8988T (cell line): Measurements from ENCODE around the gene CUL2.
"Not testable (repeated sequence)": the region's sequence is repeated elsewhere in the genome, so short reads cannot be mapped to it uniquely, and the experiment has no call there.

Experiments used
- DNase-seq: peaks from one replicate; pipeline ENCODE4 v3.0.0; 2011

CUL2 gene

DNA sequence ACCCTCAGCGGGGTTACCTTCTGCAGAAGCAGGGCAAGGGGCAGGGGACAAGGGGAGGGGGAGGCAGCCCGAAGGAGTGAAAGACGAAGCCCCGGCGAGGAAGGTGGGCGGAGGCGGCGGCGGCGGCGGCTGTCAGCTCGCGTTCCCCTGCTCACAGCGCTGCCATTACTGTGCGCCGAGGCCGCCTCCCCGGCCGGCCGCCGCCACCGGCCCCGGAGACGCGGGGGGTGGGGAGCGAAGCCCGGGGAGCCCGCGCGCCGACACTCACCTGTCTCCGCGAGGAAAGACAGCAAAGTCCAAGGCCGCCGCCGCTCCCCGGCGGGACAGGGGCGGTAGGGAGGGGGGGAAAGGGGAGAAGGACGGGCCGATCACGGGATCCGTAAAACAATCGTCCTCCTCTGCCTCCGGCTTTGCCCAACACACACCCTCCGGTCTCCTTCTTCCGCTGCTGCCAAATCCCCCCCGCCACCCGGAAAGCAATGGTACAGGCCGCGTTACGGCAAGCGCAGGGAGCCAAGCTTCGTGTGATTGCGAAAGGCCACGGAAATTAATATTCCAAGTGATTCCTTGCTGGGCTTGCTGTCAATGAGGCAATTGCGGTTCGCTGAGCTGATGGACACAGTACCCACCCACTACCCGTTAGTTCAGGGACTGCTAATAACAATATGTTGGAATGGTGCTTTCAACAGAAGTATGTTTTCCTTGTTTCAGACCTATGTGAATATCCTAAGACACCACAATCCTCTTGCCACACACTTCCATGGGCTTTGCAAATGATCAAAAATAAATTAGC lies at the start of gene CUL2:
Gene CUL2 (minus strand): TSS at position 180 of the 793 bp plus-strand sequence. CDS start 19,024 bp downstream, outside the sequence.
- peak; percentile 74 for DNase-seq

DNA sequence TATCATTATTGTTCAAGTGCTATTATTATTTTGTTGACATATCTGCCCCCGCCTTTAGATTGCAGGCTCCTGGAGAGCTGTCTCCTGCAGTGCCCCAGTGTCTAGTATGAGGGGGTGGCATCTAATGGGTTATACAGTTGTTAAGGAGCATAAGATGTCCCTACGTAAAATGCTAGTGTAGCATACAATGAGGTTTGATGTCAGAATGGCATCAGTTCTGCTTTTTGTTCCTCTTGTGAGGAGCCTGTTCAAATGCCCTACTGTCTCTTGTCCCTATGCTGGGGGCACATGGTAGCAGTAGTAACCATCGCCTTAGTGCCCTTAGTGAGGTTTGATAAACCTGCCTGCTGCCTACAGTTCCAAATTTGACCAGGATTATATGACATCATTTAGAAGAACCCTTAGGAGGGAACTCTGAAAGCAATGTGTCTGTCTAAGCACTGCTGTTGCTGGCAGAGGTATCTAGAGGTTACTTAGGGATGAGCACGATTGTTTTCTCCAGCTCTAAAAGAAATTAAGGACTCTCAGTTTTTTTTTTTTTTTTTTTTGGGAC lies 46.2 kb upstream of the CUL2 start:
- no peak for DNase-seq

DNA sequence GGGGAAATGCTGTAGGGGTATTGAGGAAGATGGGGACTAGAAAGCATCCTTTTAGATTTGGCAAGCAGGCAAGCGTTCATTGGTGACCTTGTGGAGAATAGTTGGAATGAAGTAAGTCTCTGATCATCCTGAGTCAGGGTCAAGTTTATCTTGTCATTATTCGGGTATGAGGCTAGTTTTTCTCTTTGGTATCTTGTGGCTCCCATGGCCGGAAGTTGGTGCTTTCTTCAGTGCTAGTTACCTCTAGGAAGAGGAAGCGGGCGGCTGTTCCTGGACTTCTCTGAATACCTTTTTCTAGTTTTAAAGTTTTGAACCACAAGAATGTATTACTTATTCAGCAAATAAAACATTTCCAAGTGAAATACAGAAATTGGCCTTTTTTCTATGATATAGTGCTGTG lies 45.7 kb upstream of the CUL2 start:
- no peak for DNase-seq

DNA sequence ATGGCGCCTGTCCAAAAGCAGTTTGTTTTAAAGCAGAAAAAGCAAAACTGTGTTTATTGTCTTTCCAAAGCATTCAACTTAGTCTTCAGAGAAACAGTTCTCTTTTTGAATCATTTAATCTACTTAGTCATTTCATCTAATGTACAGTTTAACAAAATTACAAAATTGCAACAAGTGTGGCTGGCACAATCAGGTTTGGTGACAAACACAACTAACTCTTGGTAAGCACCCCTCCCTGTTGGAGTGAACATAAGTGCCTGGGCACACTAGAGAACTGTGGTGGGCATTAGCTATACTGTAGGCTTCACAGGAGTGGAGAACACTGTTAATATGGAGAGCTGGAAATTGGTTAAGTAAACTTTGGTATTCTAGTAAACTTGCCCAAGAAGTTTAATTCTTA lies 43.4 kb upstream of the CUL2 start:
- DNase-seq = no peak

DNA sequence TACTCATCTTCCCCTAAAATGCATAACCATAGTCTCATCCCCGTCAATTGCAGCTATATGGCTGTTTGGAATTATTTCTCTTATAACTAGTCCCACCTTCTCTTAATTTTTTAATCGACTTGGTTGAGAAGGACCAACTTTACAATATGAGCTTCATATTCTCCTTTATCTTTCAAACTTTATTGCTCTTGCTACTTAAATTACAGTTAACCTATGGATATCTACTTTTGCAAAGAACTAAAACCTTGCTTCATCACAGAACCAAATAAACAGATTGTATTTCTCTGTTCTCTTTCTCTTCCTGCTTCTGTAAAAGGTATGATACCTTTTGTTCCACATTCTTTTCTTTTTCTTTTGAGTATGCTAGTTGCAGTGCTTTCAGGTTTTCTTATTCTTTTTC lies 42.6 kb upstream of the CUL2 start:
- DNase-seq = no peak

DNA sequence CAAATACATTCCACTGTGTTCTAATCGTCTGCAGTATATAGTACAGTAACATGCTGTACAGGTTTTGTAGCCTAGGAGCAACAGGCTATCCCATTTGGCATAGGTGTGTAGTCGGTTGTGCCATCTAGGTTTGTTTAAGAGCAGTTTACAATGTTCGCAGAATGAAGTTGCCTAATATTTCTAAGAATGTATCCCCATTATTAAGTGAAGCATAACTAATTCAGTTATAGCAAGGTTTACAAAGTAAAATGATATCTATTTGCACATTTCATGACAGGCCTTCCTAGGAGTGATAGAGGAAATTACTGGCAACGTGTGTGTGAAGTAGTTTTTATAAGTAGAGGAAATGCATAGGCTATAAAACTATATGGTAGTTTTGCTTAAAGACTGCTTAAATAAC lies 40.5 kb upstream of the CUL2 start:
- no peak for DNase-seq

DNA sequence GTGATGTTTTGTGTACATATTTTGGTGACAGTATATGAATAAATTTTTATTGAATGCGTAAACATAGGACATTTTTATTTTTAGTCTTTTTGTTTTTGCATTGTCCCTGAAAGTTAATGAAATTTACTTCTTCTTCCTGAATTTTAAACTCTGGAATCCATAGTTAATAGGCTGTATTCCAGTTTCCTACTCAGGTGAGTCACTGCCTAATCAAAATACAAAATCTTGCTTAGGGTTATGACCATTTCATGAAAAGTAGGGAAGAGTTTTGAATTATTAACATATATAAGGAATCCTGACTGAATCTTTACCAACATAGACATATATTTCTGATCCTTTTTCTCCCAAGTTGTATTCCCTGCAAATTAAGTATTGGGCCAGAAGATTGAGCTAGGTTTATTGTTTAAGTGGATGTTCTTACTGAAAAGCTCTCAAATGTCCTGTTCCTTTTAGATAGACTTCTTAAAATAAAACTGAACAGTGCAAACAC lies 39.1 kb upstream of the CUL2 start:
- DNase-seq = no peak

DNA sequence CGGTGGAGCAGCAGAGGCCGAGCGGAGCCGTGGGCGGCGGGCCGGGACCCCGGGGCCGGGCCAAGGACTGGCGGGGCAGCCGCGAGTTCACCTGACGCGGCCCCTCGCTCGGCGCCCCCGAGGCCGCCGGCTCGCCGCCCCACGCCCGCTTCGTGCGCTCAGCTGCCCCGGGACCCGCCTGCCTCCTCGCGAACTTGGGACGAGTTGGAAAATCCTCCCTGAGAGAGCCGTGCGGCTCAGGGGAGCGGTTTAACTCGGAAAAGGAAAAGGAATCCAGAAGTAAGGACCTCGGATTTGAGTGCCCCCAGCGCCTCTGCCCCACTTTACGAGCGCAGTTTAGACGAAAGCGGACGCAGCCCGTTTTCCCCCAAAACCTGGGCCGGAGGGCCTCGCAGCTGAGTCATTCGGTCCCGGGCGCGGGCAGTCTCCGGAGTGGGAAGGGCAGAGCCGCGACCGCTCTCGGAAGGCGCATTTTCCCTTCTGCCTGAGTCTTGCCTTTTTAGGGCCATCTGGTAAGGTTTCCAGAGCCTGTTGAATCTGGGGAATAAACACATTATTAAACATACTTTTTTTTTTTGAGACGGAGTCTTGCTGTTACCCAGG lies 37.2 kb upstream of the CUL2 start:
- no peak for DNase-seq

DNA sequence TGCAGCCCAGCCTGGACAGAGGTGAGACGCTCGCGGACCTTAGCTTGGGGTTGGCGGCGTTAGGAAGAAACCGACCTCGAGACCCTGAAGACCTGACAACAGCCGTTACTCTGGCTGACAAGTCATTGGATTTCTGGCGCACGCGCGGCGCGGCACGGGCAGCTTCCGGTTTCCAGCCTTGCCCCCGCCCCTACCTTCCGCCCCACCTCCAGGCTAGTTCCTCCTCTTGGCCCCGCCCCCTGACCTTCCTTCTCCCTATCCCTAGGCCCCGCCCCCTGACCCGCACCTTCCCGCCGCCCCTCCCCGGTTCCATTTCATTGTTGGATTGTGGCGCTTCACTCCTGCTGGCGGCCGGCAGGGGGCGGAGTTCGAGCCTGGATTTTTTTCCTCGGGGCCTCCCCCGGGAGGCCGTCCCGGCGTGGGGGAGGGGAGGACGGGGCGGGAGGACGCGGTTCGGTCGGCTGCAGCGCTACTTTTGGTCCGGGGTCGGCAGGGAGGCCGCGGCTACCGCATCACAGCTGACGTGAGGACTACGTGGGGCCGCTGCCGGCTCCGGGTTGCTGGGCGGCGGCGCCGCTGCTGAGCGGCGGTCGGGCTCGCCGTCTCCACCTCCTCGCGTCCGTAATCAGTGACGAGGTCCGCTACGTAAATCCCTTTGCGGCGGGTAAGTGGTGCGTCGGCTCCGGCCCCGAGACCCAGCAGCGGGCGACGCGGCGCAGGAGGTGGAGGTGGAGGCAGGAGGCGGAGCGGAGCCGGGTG lies 36.6 kb upstream of the CUL2 start, which contains the start of gene CREM:
Gene CREM (plus strand): TSS at position 317 of the 759 bp plus-strand sequence. CDS start 10,990 bp downstream, outside the sequence.
- DNase-seq = peak; percentile 82

DNA sequence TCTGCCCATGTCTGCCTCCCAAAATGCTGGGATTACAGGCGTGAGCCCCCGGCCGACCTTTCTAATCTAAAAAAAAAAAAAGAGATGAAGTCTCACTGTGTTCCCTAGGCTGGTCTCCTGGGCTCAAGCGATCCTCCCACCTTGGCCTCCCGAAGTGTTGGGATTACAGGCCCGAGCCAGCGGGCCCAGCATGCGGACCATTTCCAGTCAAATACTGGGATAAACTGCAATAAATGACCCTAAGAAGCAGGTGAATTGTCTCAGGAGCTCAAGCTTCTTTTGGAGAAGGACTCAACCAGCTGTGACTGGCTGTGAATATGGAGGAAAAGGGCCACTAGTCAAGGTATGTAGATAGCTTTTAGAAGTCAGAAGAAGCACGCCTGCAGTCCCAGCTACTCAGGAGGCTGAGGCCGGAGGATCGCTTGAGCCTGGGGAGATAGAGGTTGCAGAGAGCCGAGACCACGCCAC lies 36.0 kb upstream of the CUL2 start:
- DNase-seq = no peak

DNA sequence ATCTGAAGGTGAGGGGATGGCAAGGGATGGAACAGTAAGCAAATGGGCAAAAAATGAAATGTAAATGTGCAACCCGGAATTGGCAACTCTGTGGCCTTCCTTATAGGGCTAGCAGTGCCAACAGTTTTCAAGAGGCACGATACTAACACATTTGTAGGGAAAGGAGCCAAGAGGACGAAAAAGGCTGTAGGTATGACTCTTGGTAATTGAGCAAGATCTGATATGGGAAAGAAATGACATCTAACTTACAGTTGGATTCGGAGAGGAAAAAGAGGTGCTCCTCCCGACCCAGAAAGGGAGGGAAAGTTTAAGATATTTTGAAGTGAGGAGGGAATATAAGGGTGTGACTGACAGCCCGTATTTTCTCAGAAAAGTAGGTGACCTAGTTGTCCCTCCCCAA lies 34.4 kb upstream of the CUL2 start:
- no peak for DNase-seq

DNA sequence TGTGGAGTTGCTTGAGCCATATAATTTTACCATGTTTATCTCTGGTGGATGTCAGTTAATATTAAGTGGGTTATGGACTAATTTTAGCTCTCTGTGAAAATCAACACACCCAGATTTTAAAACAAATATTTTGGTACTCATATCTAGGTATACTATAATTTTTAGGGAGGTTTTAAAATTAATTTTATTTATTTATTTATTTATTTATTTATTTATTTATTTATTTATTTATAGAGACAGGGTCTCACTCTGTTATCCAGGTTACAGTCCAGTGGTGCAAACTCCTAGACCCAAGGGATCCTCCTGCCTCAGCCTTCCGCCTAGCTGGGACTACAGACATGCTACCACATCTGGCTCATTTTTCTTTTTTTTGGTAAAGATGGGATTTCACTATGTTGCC lies 29.2 kb upstream of the CUL2 start:
- DNase-seq = no peak

DNA sequence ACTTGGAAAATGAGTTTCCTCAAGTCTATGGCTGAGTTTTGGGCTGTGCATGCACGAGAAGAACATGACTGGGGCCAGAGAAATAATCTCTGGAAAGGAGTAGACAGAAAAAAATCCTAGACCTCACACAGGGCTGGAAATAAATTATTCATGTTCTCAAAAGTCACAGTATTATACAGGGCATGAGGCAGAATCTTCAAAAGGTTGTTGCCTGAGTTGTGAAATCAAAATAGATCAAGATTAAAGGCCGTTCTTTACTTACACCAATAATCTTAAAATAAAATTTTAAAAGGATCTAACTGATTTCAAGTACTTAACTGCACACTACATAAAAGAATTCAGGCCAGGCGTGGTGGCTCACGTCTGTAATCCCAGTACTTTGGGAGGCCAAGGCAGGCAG lies 22.4 kb upstream of the CUL2 start:
- no peak for DNase-seq

DNA sequence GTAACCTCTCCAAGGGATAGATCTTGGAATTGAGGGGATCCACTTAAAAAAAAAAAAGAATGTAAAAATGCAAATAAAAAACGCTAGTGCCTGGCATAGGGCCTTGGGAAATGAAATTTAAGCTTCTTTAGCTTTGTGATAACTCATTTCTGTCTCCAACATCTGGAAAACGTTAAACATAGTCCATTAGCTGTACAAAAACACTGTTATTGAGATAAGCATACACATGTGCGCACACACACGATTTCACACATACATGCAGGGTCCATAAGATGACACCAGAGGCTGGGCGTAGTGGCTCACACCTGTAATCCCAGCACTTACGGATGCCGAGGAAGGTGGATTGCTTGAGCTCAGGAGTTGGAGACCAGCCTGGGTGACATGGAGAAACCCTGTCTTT lies 13.7 kb upstream of the CUL2 start:
- DNase-seq = no peak

DNA sequence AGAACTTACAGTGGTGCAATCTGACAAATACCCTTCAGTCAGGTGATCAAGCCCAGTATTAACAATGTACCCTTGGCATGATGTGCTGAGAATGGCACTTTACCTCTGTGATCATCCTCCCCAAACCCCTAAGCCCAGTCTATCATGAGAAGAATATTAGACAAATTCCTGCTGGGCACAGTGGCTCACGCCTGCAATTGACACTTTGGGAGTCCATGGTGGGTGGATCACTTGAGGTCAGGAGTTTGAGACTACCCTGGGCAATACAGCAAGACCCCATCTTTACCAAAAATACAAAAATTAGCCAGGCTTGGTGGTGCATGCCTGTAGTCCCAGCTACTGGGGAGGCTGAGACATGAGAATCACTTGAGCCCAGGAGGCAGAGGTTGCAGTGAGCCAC lies 7.4 kb upstream of the CUL2 start:
- no peak for DNase-seq

DNA sequence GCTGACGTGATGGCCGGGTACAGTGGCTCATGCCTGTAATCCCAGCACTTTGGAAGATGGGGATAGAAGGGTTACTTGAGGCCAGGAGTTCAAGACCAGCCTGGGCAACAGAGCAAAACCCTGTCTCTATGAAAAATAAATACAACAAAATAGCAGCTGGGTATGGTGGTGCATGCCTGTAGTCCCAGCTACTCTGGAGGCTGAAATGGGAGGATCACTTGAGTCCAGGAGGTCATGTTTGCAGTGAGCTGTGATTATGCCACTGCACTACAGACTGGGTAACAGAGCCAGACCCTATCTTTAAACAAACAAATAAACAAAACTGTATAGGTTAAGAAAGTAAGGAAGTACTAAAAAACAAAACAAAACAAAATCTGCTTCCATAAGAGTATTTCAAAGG lies 6.2 kb upstream of the CUL2 start:
- DNase-seq = no peak

DNA sequence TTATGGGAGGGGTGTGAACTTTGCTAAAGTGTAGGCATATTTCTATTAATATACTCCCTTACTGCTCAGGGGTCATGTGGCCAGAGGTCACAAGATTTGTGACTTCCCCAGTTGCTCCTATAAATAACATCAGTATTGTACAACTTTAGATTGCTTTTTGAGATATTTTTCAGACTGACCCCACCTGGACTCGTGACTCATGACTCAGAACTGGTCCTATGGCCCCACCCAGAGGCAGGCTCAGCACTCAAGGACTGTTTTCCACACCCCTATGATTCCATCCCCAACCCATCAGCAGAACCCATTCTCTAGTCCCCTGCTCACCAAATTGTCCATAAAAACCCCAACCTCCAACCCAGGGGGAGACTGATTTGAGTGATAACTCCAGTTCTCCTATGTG lies 2.7 kb upstream of the CUL2 start:
- no peak for DNase-seq

DNA sequence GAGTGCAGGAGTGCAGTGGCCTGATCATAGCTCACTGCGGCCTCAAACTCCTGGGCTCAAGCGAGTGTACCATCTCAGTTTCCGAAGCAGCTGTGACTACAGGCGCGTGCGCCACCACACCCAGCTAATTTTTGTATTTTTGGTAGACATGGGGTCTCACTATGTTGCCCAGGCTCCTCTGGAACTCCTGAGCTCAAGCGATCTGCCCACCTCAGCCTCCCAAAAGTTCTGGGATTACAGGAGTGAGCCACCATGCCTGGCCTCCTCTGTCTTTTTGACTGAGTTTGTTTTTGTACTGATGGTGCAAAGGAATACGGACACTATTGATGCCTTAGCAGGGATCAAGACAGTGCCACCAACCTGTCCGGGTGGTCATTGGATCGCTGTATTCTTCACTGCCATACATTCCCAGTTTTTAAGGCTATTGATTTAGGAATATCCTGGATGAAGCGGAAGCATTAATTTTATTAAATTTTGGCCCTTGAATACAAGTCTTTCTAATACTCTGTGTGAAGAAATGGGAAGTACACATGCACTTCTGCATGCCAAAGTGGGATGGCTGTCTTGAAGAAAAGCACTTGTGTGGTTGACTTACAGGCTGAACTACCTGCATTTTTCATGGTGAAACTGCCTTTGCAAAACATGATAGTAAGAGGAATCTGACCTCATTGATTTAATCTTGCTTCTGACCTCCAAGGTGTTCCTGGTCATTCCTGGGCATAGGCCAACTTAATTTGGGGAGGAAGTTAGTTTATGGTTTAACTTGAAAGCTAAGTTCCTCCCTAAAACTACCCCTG lies 2.1 kb upstream of the CUL2 start:
- no peak for DNase-seq

DNA sequence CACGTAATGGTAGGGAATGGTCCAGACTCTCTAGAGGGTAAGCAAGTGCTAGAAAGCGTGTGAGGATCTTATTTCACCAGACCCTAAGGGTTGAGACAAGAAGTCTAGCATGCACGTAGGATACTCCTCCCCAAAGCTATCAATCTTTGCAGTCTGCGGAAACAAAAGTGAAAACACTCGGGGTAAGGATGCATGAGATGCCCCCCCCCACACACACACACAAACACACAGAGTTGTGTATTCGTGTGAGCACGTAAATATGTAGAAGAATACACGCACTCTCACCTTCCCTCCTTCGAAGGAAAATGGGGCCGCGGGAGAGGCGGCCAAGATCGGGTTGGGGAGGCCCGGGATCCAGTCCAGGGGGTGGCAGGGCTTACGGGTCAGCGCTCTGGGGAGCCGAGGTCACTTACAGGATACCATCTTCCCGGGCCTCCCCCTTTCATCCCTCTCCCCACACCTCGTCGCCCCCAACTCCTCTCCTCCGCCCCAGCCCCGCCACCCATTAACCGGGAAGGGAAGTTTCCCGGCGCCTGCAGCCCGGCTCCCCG lies 455 bp downstream of the CUL2 start:
- peak; percentile 20 for DNase-seq

DNA sequence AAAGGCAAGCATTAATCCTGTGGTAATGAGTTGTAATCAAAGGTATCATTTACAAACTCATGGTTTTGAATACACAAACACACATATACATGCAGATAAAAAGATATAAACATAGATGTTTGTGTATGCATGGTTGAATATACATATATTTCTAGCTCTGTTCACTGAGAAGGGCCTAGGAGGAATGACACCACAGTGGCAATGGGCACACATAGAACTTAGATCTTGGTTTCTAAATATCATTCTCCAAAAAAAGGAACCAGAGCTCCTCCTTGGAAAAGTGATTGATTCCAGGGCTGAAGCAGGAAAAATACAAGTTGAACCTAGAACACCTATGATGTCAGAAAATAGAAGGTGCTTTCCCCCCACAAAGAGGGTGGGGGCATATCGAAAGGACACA lies 6.9 kb downstream of the CUL2 start:
- no peak for DNase-seq

DNA sequence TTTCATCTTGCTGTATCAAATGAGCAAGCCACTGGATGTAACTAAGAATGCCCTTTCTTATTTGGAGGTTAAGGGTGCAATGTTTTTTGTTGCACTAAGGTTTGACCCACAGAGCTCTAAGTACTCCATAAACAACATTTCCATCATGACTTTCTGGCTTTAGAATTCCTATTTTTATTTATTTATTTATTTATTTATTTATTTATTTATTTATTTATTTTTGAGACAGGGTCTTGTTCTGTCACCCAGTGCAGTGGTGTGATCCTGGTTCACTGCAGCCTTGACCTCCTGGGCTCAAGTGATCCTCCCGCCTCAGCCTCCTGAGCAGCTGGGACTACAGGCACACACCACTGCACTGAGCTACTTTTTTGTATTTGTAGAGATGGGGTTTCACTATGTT lies 9.9 kb downstream of the CUL2 start:
- not testable (repeated sequence) for DNase-seq

DNA sequence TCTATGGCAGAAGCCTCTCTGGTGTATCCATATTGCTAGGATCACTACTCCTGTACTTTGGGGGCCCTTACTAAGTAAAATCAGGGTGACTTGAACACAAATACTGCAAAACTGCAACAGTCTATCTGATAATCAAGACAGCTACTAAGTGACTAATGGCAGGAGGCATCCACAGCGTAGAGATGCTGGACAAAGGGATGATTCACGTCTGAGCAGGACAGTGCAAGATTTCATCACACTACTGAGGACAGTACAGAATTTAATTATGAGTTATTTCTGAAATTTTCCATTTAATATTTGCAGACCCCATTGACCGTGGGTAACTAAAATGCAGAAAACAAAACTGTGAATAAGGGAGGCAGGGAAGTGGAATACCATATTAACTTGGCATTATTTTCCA lies 10.4 kb downstream of the CUL2 start:
- DNase-seq = no peak
